HG02938 (cell line): ENCODE measurements around the gene BAZ1B.
A peak's percentile ranks its signal among the peaks of the same experiment; 100 is the strongest.
"Not testable (repeated sequence)": the region's sequence is repeated elsewhere in the genome, so short reads cannot be mapped to it uniquely, and the experiment has no call there.

Source experiments
- ATAC-seq: cut with Tn5 transposase; IDR thresholded peaks from one replicate; pipeline ENCODE4 v1.9.1; 2021; ENCODE audit warnings: mild to moderate bottlenecking, moderate library complexity; ENCODE audit not compliant: unreplicated experiment

Gene BAZ1B

GRCh38 chr7:73539709-73540108, 17.6 kb upstream of the BAZ1B start:
- no peak for ATAC-seq

- not testable (repeated sequence) for ATAC-seq
These were observed 16.4 kb upstream of the BAZ1B start for GRCh38 chr7:73538510-73538909.

- no peak for ATAC-seq
These were observed 15.0 kb upstream of the BAZ1B start for GRCh38 chr7:73537051-73537450.

GRCh38 chr7:73536479-73536878, 14.4 kb upstream of the BAZ1B start:
- ATAC-seq: no peak

GRCh38 chr7:73535918-73536317, 13.8 kb upstream of the BAZ1B start:
- not testable (repeated sequence) for ATAC-seq

- no peak for ATAC-seq
These were observed 11.6 kb upstream of the BAZ1B start for GRCh38 chr7:73533742-73534141.

- no peak for ATAC-seq
These were observed 10.1 kb upstream of the BAZ1B start for GRCh38 chr7:73532224-73532623.

- no peak for ATAC-seq
These were observed 8.7 kb upstream of the BAZ1B start for GRCh38 chr7:73530800-73531199.

GRCh38 chr7:73526896-73527821, 5.1 kb upstream of the BAZ1B start:
- no peak for ATAC-seq

- not testable (repeated sequence) for ATAC-seq
These were observed 4.0 kb upstream of the BAZ1B start for GRCh38 chr7:73526158-73526494.

- ATAC-seq: peak; percentile 26
These were observed 423 bp downstream of the BAZ1B start for GRCh38 chr7:73521636-73522104.

- ATAC-seq: peak; percentile 0
These were observed 1.1 kb downstream of the BAZ1B start for GRCh38 chr7:73520673-73521635.

- ATAC-seq: no peak
These were observed 2.0 kb downstream of the BAZ1B start for GRCh38 chr7:73519867-73520672.

GRCh38 chr7:73518470-73518869, 3.6 kb downstream of the BAZ1B start:
- no peak for ATAC-seq

GRCh38 chr7:73517241-73517995, 4.7 kb downstream of the BAZ1B start:
- no peak for ATAC-seq

GRCh38 chr7:73515178-73515577, 6.9 kb downstream of the BAZ1B start:
- no peak for ATAC-seq

GRCh38 chr7:73512018-73512780, 9.9 kb downstream of the BAZ1B start:
- ATAC-seq: no peak

- no peak for ATAC-seq
These were observed 12.6 kb downstream of the BAZ1B start for GRCh38 chr7:73509463-73509862.

GRCh38 chr7:73507556-73507955, 14.5 kb downstream of the BAZ1B start:
- ATAC-seq: no peak
